GM19455 (cell line): ENCODE data around the gene BZW1.
A peak's percentile ranks its signal among the peaks of the same experiment; 100 is the strongest.

Source experiments
- ATAC-seq: cut with Tn5 transposase; IDR thresholded peaks from one replicate; pipeline ENCODE4 v1.9.1; 2021; ENCODE audit not compliant: unreplicated experiment

The BZW1 gene

DNA sequence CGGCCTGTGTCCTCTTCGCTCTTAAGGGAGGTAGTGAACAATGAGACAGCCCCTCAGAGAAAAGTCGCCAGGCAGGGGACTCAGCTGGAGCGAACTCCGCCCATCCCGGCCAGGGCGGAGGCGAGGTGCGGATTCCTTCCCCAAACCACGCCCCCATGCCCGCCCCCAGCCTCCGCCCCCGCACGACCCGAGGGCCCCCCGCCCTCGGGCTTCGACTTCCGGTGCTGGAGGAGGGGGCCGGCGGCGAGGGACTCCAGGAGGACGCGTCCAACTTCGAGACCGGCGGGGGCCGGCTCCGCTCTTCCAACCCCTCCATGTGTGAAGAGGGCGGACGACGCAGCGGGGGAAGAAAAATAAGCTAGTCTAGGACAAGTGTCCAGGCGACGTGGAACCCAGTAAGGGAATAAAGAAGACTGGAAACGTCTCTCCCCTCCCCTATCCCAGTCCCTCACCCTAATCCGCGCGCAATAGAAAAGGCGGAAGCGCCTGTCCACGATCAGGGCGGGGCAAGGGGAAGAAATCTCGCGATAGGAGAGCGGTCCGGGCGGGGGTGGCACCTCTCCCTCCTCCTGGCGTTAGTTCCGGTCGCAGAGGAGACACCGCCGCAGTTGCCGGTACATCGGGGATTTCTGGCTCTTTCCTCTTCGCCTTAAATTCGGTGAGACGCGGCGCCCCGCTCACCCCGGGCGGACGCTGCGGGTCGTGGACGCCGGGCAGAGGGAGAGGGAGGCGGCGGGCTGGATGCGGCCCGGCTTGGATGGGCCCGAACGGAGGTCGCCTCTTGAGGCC, at the start of gene BZW1:
Gene BZW1 (plus strand): TSS at position 578 of the 789 bp plus-strand sequence. CDS start 1,308 bp downstream, outside the sequence.
- peak; percentile 75 for ATAC-seq

DNA sequence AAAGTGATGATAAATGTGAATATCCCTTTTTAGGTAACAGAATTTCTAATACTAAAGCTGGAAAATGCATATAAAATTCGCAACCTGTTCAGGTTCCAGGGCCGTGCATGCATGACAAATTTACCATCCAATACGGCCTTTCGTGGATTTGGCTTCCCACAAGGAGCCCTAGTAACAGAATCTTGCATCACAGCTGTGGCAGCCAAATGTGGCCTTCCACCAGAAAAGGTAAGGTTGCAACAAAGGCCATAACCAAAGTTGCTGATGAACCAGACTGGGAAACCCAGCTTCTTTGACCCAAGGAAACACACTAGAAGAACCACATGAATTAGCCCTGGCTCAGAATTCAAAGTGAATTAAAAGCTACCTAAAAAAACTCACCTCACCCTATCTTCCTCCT, 49.6 kb upstream of the BZW1 start:
- ATAC-seq: no peak

DNA sequence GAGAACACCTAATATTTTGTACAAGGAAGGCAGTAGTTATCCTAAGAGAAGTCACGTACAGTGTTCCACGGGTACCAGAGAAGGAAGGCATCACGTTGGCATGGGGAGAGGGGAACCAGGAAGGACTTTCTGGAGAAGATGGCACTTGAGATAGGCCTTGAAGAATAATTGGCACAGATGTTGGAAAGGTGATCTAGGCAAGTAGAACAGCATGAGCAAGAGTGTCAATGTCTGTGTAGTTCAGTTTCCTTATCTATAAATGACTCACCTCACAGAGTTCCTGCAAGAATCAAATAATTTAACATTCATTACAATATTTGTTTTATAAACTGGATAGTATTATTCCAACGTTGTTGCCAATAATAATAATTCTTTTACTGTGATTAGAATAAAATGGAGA, 48.3 kb upstream of the BZW1 start:
- no peak for ATAC-seq

DNA sequence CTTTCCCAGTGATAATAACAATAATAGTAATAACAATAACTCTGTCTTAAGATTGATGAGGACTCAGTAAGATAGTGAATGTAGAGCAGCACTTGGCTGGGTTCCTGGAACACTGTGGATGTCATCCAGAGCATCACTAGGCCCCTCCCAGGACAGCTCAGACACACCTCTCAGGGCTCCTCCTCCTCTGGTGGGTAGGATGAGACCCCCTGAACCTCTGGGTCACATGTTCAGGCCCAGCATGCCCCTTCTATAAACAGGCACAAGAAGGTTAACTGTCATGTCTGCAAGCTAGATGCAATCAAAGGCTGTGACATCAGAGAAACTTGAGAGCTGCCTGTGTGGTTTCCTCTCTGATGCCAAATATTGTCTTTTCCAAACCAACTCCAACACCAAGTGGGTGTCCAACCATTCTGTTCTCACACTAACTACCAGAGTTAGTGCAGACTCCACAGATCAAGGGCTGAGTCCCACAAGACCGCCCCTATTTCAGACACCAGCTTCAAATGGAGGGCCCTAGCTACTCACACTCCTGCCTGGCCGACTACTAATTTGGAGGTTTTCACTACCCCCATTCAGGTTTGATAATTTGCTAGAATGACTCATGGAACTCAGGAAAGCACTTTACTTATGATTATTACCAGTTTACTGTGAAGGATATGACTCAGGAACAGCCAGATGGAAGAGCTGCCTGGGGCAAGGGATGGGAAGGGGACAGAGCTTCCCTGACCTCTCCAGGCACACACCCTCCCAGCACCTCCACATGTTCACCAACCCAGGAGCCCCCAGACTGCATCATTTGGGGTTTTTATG, 46.4 kb upstream of the BZW1 start:
- no peak for ATAC-seq

- ATAC-seq: no peak
Measured at GRCh38 chr2:200765995-200766660, 45.6 kb upstream of the BZW1 start.

DNA sequence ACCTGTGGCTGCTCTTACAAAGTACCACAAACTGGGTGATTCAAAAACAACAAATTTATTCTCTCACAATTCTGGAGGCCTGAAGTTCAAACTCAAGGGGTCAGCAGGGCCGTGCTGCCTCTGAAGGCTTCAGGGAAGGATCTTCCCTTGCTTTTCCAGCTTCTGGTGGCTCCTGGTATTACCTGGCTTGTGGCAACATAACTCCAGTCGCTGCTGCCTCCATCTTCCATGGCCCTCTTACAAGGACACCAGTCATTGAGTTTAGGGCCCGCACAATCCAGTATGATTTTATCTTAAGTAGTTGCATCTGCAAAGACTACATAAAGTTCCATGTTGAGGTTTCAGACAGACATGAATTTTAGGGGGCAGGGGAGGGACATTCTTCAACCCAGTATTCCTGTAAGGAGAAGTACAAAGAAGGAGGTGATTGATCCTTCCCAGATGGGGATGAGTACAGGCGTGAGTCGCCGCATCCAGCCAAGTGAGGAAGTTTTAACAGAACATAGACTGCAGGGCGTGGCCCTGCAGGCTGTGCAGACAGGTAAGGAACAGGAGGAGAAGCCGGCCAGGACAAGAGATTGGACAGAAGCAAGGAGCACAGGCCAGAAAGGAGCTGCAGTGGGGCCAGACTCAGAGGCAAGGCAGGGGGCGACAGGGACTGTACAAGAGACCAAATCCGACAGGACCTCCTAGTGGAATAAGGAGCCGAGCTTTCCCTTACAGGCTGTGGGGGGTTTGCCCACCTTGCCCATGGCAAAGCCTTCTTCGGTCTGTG, 44.4 kb upstream of the BZW1 start:
- no peak for ATAC-seq

- ATAC-seq: no peak
Measured at GRCh38 chr2:200770847-200771246, 40.9 kb upstream of the BZW1 start.

DNA sequence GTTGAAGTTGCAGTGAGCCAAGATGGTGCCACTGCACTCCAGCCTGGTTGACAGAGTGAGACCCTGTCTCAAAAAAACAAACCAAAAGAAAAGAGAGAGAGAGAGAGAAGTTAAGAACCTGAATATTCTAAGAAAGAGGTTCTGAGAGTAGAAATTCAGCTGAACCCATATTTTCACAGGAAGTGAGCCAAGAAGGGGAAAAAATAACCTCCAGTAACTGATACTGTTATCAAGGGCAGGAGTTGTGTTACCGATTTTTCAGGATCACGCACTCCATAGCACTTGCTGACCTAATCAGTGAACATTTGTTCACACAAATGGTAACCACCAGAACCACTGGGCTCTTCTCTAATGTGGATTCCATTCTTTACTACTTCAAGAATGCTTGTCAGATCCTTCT, 39.1 kb upstream of the BZW1 start:
- no peak for ATAC-seq

DNA sequence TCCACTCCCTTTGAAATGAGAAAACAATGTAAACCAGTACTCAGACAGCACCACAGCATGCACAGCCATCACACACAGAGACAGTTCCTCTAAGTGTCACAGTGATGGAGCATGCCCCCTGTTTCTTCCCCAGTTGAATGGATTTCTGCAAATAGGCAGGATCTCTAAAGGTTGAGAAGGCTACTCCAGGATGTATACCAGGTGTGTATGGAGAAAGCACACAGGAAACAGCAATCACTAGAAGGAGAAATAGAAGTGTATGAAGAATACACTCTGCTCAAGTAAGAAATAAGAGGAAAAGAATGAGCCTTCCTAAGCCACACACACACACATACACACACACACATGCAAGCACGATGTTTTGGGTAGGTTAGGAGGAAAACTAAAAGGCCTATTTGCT, 38.6 kb upstream of the BZW1 start:
- ATAC-seq: no peak

- no peak for ATAC-seq
Measured at GRCh38 chr2:200774920-200775319, 36.8 kb upstream of the BZW1 start.

- no peak for ATAC-seq
Measured at GRCh38 chr2:200777275-200777674, 34.4 kb upstream of the BZW1 start.

- ATAC-seq: no peak
Measured at GRCh38 chr2:200778038-200778437, 33.7 kb upstream of the BZW1 start.

- no peak for ATAC-seq
Measured at GRCh38 chr2:200779214-200779613, 32.5 kb upstream of the BZW1 start.

DNA sequence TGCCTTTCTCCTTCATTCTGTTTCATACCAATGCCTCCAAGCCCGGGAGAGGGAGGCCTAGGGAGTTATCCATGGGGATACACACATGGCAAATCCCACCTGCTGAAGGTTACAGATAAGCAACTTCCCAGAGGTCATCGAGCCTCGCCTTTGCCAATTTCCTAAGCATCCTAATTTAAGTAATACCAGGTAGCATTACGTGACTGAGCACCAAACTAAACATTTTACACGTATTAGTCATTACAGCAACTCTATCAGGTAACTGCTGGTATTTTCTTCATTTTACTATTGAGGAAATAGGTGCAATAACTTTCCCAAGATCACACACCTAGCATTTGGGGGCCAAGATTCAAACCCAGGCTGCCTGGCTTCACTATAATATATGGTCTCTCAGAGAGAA, 30.1 kb upstream of the BZW1 start:
- ATAC-seq: no peak

DNA sequence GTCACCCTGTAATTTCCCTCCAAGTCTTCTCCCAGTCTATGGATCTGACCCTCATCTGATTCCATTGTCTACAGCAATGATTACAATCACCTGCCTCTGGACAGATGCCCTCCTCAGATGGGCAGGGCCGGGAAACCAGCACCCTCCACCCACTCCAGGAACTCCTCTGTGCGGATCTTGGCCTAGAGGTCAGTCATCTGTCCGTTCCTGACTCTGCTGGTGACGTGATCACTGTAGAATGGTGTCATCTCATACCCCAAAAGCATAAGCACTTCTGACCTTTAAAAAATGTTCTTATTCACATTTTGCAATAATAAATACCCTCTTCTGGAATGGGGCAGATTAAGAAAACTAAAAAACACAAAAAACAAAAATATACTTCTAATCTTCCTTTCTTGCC, 29.5 kb upstream of the BZW1 start:
- no peak for ATAC-seq

GRCh38 chr2:200784215-200784614, 27.5 kb upstream of the BZW1 start:
- ATAC-seq: no peak

DNA sequence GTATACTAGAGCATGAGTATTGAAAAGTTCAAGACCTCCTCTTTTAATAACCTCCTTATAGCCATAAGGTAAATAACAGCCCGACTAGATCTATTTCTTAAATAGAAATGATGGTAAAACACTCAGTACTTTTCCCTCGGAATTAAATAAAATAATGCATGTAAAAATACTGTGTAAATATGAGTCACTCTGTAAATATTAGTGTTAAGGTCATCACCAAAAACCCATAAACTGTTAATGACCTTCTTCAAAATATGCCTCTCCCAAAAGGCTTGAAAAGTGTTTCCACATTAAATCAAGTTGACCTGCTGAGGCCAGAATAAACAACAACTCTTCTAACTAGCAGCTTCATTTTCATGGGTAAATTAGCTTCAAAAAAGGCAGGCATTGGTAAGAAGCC, 25.3 kb upstream of the BZW1 start:
- ATAC-seq: no peak

DNA sequence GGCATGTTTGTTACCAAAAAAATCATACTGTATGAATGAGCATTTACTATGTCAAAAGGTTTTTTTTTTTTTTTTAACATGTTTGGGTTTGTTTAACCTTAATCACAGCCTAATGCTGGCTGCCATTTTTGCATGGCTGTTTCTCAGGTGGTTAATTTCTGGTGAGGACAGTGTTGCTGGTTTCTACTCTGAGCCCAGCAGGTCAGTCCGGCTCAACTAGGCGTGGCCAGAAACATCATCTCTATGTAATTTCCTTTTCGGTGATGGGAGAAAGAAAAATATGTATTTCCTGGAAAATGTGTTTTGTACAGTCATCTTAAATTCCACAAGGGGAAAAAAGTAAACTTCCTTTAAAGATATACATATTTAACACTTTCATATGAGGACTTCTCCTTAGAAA, 24.9 kb upstream of the BZW1 start:
- ATAC-seq: no peak

GRCh38 chr2:200787351-200788120, 24.2 kb upstream of the BZW1 start:
- no peak for ATAC-seq

DNA sequence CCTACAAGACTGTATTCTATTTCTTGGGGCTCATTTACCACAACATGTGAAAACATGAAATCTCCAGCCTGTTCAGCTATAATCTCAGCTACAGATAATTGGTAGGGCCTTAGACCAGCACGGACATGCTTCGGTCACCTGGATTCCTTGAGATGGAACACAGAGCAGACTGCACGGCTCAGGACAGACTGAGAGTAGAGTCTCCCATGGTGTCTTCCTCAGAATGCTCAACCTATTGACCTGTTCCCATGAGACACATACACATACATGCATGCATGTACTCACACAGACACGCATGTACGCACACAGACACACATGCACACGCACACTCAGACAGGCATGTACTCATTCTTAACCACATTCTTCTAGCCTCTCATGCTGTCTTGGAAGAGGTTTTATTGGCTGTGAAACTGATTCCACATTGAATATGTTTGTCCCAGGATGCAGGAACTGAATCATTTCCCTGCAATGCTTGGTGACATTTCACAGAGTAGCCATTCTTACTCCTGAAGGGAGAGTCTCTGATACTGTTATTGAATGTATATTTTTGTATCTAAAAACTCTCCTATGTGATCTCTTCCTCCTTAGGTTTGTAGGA, 23.5 kb upstream of the BZW1 start:
- no peak for ATAC-seq
